ENCODE results near the gene ATM. TPM values are rescaled to one million over a fixed set of nuclear protein-coding genes. Genes with fewer than 3 reads are reported as not detected.

Gene ATM
- total RNA-seq, 1 donor from 2014 or later: 78.4 TPM

DNA sequence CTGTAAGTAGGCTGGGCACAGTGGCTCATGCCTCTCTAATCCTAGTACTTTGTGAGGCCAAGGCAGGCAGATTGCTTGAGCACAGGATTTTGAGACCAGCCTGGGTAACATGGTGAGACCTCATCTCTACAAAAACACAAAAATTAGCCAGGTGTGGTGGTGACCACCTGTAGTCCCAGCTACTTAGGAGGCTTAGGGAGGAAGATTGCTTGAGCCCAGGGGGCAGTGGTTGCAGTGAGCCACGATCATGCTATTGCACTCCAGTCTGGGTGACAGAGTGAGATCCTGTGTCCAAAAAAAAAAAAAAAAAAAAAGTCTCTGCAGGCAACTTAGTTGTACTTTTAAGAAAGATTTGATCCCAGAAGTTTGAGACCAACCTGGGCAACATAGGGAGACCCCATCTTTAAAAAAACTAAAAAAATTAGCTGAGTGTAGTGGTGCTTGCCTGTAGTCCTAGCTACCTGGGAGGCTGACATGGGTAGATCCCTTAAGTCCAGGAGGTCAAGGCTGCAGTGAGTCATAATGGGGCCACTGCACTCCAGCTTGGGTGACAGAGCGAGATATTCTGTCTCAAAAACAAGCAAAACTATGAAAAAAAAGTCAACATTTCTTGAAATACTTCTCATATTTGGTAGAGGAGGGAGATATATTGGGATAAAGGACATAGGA lies 10.5 kb downstream of the ATM start:
- Mint-ChIP-seq H3K9me3 (no peaks in the 10 kb centered on the region), H3K36me3 (peaks cover 22% of the 10 kb centered on the region), H3K27ac (no peak overlapping the region), H3K27me3 (no peaks in the 10 kb centered on the region), H3K4me1 (ENCODE audit: unreplicated experiment) (no peaks in the 10 kb centered on the region), H3K4me3 (no peak overlapping the region)
- no peak for DNase-seq (ENCODE audit: extremely low spot score, unreplicated experiment)
- TF ChIP-seq, protein P1, sequence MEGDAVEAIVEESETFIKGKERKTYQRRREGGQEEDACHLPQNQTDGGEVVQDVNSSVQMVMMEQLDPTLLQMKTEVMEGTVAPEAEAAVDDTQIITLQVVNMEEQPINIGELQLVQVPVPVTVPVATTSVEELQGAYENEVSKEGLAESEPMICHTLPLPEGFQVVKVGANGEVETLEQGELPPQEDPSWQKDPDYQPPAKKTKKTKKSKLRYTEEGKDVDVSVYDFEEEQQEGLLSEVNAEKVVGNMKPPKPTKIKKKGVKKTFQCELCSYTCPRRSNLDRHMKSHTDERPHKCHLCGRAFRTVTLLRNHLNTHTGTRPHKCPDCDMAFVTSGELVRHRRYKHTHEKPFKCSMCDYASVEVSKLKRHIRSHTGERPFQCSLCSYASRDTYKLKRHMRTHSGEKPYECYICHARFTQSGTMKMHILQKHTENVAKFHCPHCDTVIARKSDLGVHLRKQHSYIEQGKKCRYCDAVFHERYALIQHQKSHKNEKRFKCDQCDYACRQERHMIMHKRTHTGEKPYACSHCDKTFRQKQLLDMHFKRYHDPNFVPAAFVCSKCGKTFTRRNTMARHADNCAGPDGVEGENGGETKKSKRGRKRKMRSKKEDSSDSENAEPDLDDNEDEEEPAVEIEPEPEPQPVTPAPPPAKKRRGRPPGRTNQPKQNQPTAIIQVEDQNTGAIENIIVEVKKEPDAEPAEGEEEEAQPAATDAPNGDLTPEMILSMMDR (conservative IDR thresholded peaks at IDR 0.05): no peak

DNA sequence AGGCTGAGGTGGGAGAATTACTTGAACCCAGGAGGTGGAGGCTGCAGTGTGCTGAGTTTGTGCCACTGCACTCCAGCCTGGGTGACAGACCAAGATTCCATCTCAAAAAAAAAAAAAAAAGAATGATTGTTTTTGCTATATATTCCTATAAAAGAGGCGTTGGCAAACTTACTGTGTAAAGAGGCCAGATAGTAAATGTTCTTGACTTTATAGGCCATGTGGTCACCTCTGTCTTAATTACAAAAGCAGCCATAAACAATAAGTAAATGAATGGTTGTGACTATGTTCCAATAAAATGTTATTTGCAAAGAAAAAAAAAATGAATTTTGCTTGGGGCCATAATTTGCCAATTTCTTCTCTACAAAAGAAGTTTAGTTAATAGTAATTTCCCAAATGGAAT lies 12.3 kb downstream of the ATM start:
- Mint-ChIP-seq H3K4me3 (no peak overlapping the region), H3K27me3 (no peaks in the 10 kb centered on the region), H3K9me3 (no peaks in the 10 kb centered on the region), H3K36me3 (peaks cover 27% of the 10 kb centered on the region), H3K4me1 (ENCODE audit: unreplicated experiment) (no peaks in the 10 kb centered on the region), H3K27ac (no peak overlapping the region)
- TF ChIP-seq, protein P1 (conservative IDR thresholded peaks at IDR 0.05): no peak
- no peak for DNase-seq (ENCODE audit: extremely low spot score, unreplicated experiment)

DNA sequence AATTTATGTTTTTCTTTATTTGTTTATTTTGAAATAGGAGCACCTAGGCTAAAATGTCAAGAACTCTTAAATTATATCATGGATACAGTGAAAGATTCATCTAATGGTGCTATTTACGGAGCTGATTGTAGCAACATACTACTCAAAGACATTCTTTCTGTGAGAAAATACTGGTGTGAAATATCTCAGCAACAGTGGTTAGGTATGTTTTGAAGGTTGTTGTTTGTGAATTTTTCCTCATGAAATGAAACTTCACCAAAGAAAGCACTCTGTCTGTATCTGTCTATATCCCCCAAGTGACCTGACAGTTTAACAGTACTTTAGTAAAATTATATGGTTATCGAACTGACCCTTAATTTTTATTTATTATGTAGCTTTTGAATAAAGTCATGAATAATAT lies 12.8 kb downstream of the ATM start:
- Mint-ChIP-seq H3K4me1 (ENCODE audit: unreplicated experiment) (no peaks in the 10 kb centered on the region), H3K27me3 (no peaks in the 10 kb centered on the region), H3K36me3 (peaks cover 29% of the 10 kb centered on the region), H3K4me3 (no peak overlapping the region), H3K9me3 (no peaks in the 10 kb centered on the region), H3K27ac (no peak overlapping the region)
- TF ChIP-seq, protein P1 (conservative IDR thresholded peaks at IDR 0.05): no peak
- DNase-seq (ENCODE audit: extremely low spot score, unreplicated experiment): no peak

DNA sequence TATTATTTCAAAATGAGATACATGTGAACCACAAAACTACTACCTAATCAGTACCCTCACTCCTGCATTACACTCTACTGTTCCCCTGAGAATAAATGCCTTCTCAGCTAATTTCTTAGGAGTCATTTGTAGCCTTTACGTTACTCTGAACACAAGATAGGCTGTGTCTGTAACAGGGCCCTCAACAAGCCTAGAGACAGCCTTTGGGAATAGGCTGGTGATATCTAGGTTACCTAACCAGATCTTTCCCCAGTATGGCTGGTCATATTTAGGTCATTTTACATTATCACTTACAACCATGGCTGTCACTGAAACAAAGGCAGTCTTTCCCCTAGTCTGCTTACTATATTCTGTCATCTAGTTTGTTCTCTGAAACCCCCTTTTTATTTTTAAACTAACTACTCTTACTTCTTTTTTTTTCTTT lies 14.2 kb downstream of the ATM start:
- no peak for DNase-seq (ENCODE audit: extremely low spot score, unreplicated experiment)
- Mint-ChIP-seq H3K4me3 (no peak overlapping the region), H3K36me3 (peaks cover 25% of the 10 kb centered on the region), H3K4me1 (ENCODE audit: unreplicated experiment) (no peaks in the 10 kb centered on the region), H3K9me3 (no peaks in the 10 kb centered on the region), H3K27ac (no peak overlapping the region), H3K27me3 (no peaks in the 10 kb centered on the region)
- TF ChIP-seq, protein P1 (conservative IDR thresholded peaks at IDR 0.05): no peak

DNA sequence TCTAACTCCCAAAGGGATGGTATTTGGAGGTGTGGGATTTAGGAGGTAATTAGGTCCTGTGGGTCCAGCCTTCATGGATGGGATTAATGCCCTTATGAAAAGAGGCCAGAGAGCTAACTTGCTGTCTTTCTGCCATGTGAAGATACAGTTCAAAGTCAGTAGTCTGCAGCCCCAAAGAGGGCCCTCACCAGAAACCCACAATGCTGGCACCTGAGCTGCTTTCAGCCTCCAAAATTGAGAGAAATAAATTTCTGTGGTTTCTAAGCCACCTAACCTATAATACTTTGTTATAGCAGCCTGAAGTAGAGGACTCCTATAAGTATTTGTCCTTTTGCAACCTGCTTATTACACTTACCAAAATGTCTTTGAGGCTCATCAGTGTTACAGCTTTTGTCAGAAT lies 16.2 kb downstream of the ATM start:
- no peaks in the 10 kb centered on the region for H3K4me1 Mint-ChIP-seq (ENCODE audit: unreplicated experiment)
- no peak overlapping the region for H3K4me3 Mint-ChIP-seq
- no peak overlapping the region for H3K27ac Mint-ChIP-seq
- peaks cover 26% of the 10 kb centered on the region for H3K36me3 Mint-ChIP-seq
- H3K27me3 Mint-ChIP-seq: no peaks in the 10 kb centered on the region
- TF ChIP-seq, protein P1 (conservative IDR thresholded peaks at IDR 0.05): no peak
- no peak for DNase-seq (ENCODE audit: extremely low spot score, unreplicated experiment)
- no peaks in the 10 kb centered on the region for H3K9me3 Mint-ChIP-seq

Measured in type B pancreatic cell (in vitro differentiated cells).